T-cell (primary cell): Measurements from ENCODE around the gene HAND1. TPM values are rescaled to one million over a fixed set of nuclear protein-coding genes. Genes with fewer than 3 reads are reported as not detected.

ENCODE experiments used
- ATAC-seq, 4 experiments: fragments of 200-7000 bp in 3 of 4; fragments of 150-1000 bp in 1 of 4; cut with Tn5 transposase; replicated peaks in 1 of 4; 1 replicate in 3 of 4; 2 replicates in 1 of 4; pipeline ENCODE4 v1.10.0; 2021; ENCODE audit warnings: moderate library complexity in 3 of 4, mild to moderate bottlenecking in 2 of 4, moderate number of reproducible peaks in 1 of 4
- CTCF ChIA-PET, 2 donors: fragments of 300-600 bp; sonication (Branson Sonifier 250); formaldehyde crosslinking; loops; one replicate each; lab custom pipeline; 2022; ENCODE audit warnings: antibody characterized with exemption in 2 of 2; lab: Charles Lee
- POLR2A ChIA-PET, 2 donors: fragments of 300-600 bp; sonication (Branson Sonifier 250); formaldehyde crosslinking; loops; one replicate each; lab custom pipeline; 2022; ENCODE audit warnings: antibody characterized with exemption in 2 of 2; lab: Charles Lee
- DNase-seq, 35 experiments: peaks; one replicate each; pipeline versions ENCODE4 v3.0.0 to v3.0.0-alpha.2; 2013 to 2023
- H3K27ac ChIP-seq: one replicate; pipeline ENCODE4 v1.5.1; 2013; ENCODE audit warnings: low read length
- H3K27me3 ChIP-seq, 2 experiments: replicated peaks in 1 of 2; 1 replicate in 1 of 2; 2 replicates in 1 of 2; pipeline versions ENCODE4 v1.6.1 to v1.7.0; 2013; ENCODE audit warnings: low read length in 1 of 2, mixed read lengths in 1 of 2; ENCODE audit not compliant: control insufficient read depth in 2 of 2, insufficient read depth in 2 of 2; ENCODE audit errors: extremely low read depth in 1 of 2
- H3K36me3 ChIP-seq, 2 donors: 1 replicate in 1 of 2; 2 replicates in 1 of 2; pipeline versions ENCODE4 v1.6.1 to v1.7.0; 2013; ENCODE audit warnings: low read length in 1 of 2; ENCODE audit not compliant: control insufficient read depth in 2 of 2, insufficient read depth in 1 of 2; ENCODE audit errors: extremely low read depth in 1 of 2
- H3K4me1 ChIP-seq, 2 experiments: 1 replicate in 1 of 2; 2 replicates in 1 of 2; pipeline versions ENCODE4 v1.6.1 to v1.7.0; 2013; ENCODE audit warnings: low read length in 2 of 2, mixed read lengths in 1 of 2; ENCODE audit not compliant: insufficient read depth in 2 of 2, control insufficient read depth in 1 of 2; ENCODE audit errors: extremely low read depth in 1 of 2
- H3K4me3 ChIP-seq, 2 donors: 1 replicate in 1 of 2; 2 replicates in 1 of 2; pipeline versions ENCODE4 v1.5.1 to v1.7.0; 2013; ENCODE audit warnings: mild to moderate bottlenecking in 2 of 2, low read length in 1 of 2, moderate library complexity in 1 of 2; ENCODE audit not compliant: control insufficient read depth in 1 of 2; ENCODE audit errors: extremely low read depth in 1 of 2
- H3K9me3 ChIP-seq: 2 replicates; pipeline ENCODE4 v1.7.0; 2013
- H3K27ac Mint-ChIP-seq, 2 donors: one replicate each; pipeline ENCODE4 v1.8.0; 2020 to 2021; ENCODE audit warnings: mild to moderate bottlenecking in 2 of 2, mixed read lengths in 2 of 2
- H3K27me3 Mint-ChIP-seq, 2 donors: one replicate each; pipeline ENCODE4 v1.8.0; 2021 to 2022; ENCODE audit warnings: mixed read lengths in 2 of 2
- H3K36me3 Mint-ChIP-seq: one replicate; pipeline ENCODE4 v1.8.0; 2021; ENCODE audit warnings: mixed read lengths
- H3K4me1 Mint-ChIP-seq, 3 donors: one replicate each; pipeline ENCODE4 v1.8.0; 2020 to 2022; ENCODE audit warnings: mixed read lengths in 3 of 3, mild to moderate bottlenecking in 1 of 3
- H3K4me3 Mint-ChIP-seq, 3 donors: one replicate each; pipeline ENCODE4 v1.8.0; 2020 to 2022; ENCODE audit warnings: mild to moderate bottlenecking in 3 of 3, mixed read lengths in 3 of 3, moderate library complexity in 3 of 3
- H3K9me3 Mint-ChIP-seq, 3 donors: one replicate each; pipeline ENCODE4 v1.8.0; 2020 to 2022; ENCODE audit warnings: mixed read lengths in 3 of 3
- WGBS: methylation state at CpG from one replicate; pipeline ENCODE4 v1.1.5; 2013; ENCODE audit warnings: missing lambda C conversion rate; ENCODE audit not compliant: insufficient coverage; 5-methylcytosine and 5-hydroxymethylcytosine counted together
- total RNA-seq, 35 experiments: library from RNA in 6 of 35; stranded (reverse) in 6 of 35; fragments of 120-200 nt in 1 of 35; gene quantifications; one replicate each; pipeline versions ENCODE4 v1.2.1 to v1.2.4 and lab custom pipeline; 2013 to 2026

The HAND1 gene
- total RNA-seq, 5 donors from 2014 or later (not counting 1 experiment from before 2014, with no cell fraction given): not detected

GRCh38 chr5:154473581-154474283, 4.3 kb downstream of the HAND1 start:
- Mint-ChIP-seq H3K4me1 (peaks cover 55 to 59% (median 56%) of the 10 kb centered on the region in 3 donors), H3K4me3 (peak overlapping the region in 2 of 3 donors; percentile 28 to 76), H3K36me3 (no peaks in the 10 kb centered on the region), H3K27me3 (peaks cover 76 to 88% of the 10 kb centered on the region in 2 donors), H3K9me3 (no peaks in the 10 kb centered on the region), H3K27ac (no peak overlapping the region)
- Histone ChIP-seq H3K27me3 (peaks cover 27 to 79% of the 10 kb centered on the region in 2 experiments), H3K36me3 (no peaks in the 10 kb centered on the region), H3K27ac (no peak overlapping the region), H3K4me3 (peak overlapping the region in 1 of 2 donors; percentile 47), H3K9me3 (no peaks in the 10 kb centered on the region), H3K4me1 (peaks cover 21 to 60% of the 10 kb centered on the region in 2 experiments)
- CTCF ChIA-PET: no interaction called here
- DNase-seq (no peak), ATAC-seq (no peak)
- POLR2A ChIA-PET: no interaction called here
- WGBS: 12% methylated on average over 35 of the region's 40 CpGs

GRCh38 chr5:154472871-154473580, 5.0 kb downstream of the HAND1 start:
- no peaks in the 10 kb centered on the region for H3K9me3 Mint-ChIP-seq
- ChIA-PET POLR2A (no interaction called here), CTCF (no interaction called here)
- ATAC-seq (no peak), DNase-seq (no peak)
- H3K9me3 ChIP-seq: no peaks in the 10 kb centered on the region
- 14% methylated on average over 7 of the region's 35 CpGs for WGBS
- H3K27ac ChIP-seq: no peak overlapping the region
- no peaks in the 10 kb centered on the region for H3K36me3 ChIP-seq
- peak overlapping the region in 2 of 3 donors; percentile 35 to 76 for H3K4me3 Mint-ChIP-seq
- H3K4me3 ChIP-seq: peak overlapping the region in 1 of 2 donors; percentile 47
- H3K4me1 ChIP-seq: peaks cover 21 to 53% of the 10 kb centered on the region in 2 experiments
- H3K27me3 Mint-ChIP-seq: peaks cover 77 to 89% of the 10 kb centered on the region in 2 donors
- peaks cover 55% of the 10 kb centered on the region in 3 donors for H3K4me1 Mint-ChIP-seq
- no peaks in the 10 kb centered on the region for H3K36me3 Mint-ChIP-seq
- H3K27me3 ChIP-seq: peaks cover 27 to 79% of the 10 kb centered on the region in 2 experiments
- peak overlapping the region in 1 of 2 donors; percentile 52 for H3K27ac Mint-ChIP-seq

- WGBS: 30% methylated on average over 2 of the region's 11 CpGs
- Histone ChIP-seq H3K27ac (no peak overlapping the region), H3K4me3 (no peak overlapping the region), H3K9me3 (no peaks in the 10 kb centered on the region), H3K36me3 (no peaks in the 10 kb centered on the region), H3K27me3 (peaks cover 20 to 68% of the 10 kb centered on the region in 2 experiments), H3K4me1 (peaks cover 15 to 36% of the 10 kb centered on the region in 2 experiments)
- peaks cover 66 to 73% of the 10 kb centered on the region in 2 donors for H3K27me3 Mint-ChIP-seq
- no peak overlapping the region for H3K27ac Mint-ChIP-seq
- H3K4me1 Mint-ChIP-seq: peaks cover 39 to 41% (median 40%) of the 10 kb centered on the region in 3 donors
- CTCF ChIA-PET: no interaction called here
- H3K4me3 Mint-ChIP-seq: no peak overlapping the region
- POLR2A ChIA-PET: no interaction called here
- DNase-seq: no peak
- no peak for ATAC-seq
- H3K36me3 Mint-ChIP-seq: no peaks in the 10 kb centered on the region
- H3K9me3 Mint-ChIP-seq: no peaks in the 10 kb centered on the region
These were observed 6.8 kb downstream of the HAND1 start for GRCh38 chr5:154470947-154471870.

- peaks cover 7 to 25% of the 10 kb centered on the region in 2 experiments for H3K4me1 ChIP-seq
- WGBS: no CpG with 5 or more reads among the region's 2 CpGs
- Mint-ChIP-seq H3K4me1 (peaks cover 28 to 31% (median 30%) of the 10 kb centered on the region in 3 donors), H3K36me3 (no peaks in the 10 kb centered on the region), H3K4me3 (no peak overlapping the region), H3K27me3 (peaks cover 57 to 63% of the 10 kb centered on the region in 2 donors), H3K9me3 (no peaks in the 10 kb centered on the region), H3K27ac (no peak overlapping the region)
- H3K27ac ChIP-seq: no peak overlapping the region
- H3K27me3 ChIP-seq: peaks cover 20 to 57% of the 10 kb centered on the region in 2 experiments
- POLR2A ChIA-PET: interaction anchor here in 1 of 2 donors (0.7 kb wide), 1 partner anchor 14 kb away, joined by 4 read pairs; no protein-coding TSS in a partner anchor
- DNase-seq: no peak
- H3K36me3 ChIP-seq: no peaks in the 10 kb centered on the region
- no peak overlapping the region for H3K4me3 ChIP-seq
- ATAC-seq: no peak
- H3K9me3 ChIP-seq: no peaks in the 10 kb centered on the region
- CTCF ChIA-PET: interaction anchor here (0.7 kb wide), 2 partner anchors 17 to 99 kb away, joined by 3 to 5 read pairs; no protein-coding TSS in a partner anchor
These were observed 7.9 kb downstream of the HAND1 start for GRCh38 chr5:154470137-154470536.

GRCh38 chr5:154467655-154468354, 10.2 kb downstream of the HAND1 start:
- ChIA-PET CTCF (interaction anchor here (1.1 to 2.1 kb wide), 4 partner anchors 14 to 46 kb away, joined by 4 to 7 read pairs (median 4); no protein-coding TSS in a partner anchor), POLR2A (interaction anchor here in 1 of 2 donors (0.5 kb wide), 1 partner anchor 353 kb away, joined by 3 read pairs; no protein-coding TSS in a partner anchor)
- Histone ChIP-seq H3K27ac (no peak overlapping the region), H3K36me3 (no peaks in the 10 kb centered on the region), H3K9me3 (no peaks in the 10 kb centered on the region), H3K4me1 (peaks cover 0 to 3% of the 10 kb centered on the region in 2 experiments), H3K27me3 (peaks cover 12 to 33% of the 10 kb centered on the region in 2 experiments), H3K4me3 (no peak overlapping the region)
- Mint-ChIP-seq H3K27me3 (peaks cover 34 to 39% of the 10 kb centered on the region in 2 donors), H3K27ac (no peak overlapping the region), H3K4me1 (peaks cover 5 to 7% (median 7%) of the 10 kb centered on the region in 3 donors), H3K9me3 (no peaks in the 10 kb centered on the region), H3K36me3 (peaks cover 4% of the 10 kb centered on the region), H3K4me3 (no peak overlapping the region)
- DNase-seq: peak in 34 of 35 experiments; percentile 13 to 81 (median 60)
- ATAC-seq: peak; percentile 75 to 93 (median 84)
- 39% methylated on average over 16 of the region's 18 CpGs for WGBS
